DND-41 (cell line): ENCODE measurements around the gene ADAMTSL4.

ENCODE experiments used
- ATAC-seq: fragments of 200-7000 bp; cut with Tn5 transposase; 3 replicates; pipeline ENCODE4 v1.9.1; 2021; ENCODE audit warnings: low read depth; ENCODE audit not compliant: insufficient read depth
- DNase-seq: peaks from one replicate; pipeline ENCODE4 v3.0.0-alpha.2; 2020
- H2AFZ ChIP-seq: 2 replicates; pipeline ENCODE4 v1.6.0; 2012; ENCODE audit warnings: low read depth, low read length
- H3K27ac ChIP-seq: 2 replicates; pipeline ENCODE4 v1.5.1; 2012; ENCODE audit warnings: low read length, inconsistent platforms
- H3K27me3 ChIP-seq: fragments of 200-600 bp; sonication (generic); 2 replicates; pipeline ENCODE4 v1.6.0; 2012; ENCODE audit warnings: low read length, mild to moderate bottlenecking, inconsistent platforms; ENCODE audit not compliant: insufficient read depth, poor library complexity
- H3K36me3 ChIP-seq: 2 replicates; pipeline ENCODE4 v1.5.1; 2012; ENCODE audit warnings: low read length, inconsistent platforms; ENCODE audit not compliant: insufficient read depth
- H3K4me1 ChIP-seq: 2 replicates; pipeline ENCODE4 v1.5.1; 2012; ENCODE audit warnings: mild to moderate bottlenecking, low read length; ENCODE audit not compliant: insufficient read depth
- H3K4me2 ChIP-seq: 2 replicates; pipeline ENCODE4 v1.6.0; 2012; ENCODE audit warnings: mild to moderate bottlenecking, moderate library complexity, low read length, inconsistent platforms; ENCODE audit not compliant: insufficient read depth
- H3K4me3 ChIP-seq, 2 experiments: fragments of 200-600 bp in 1 of 2; shearing (Covaris generic) in 1 of 2; 2 replicates each; pipeline ENCODE4 v1.5.1; 2012 to 2016; ENCODE audit warnings: inconsistent platforms in 2 of 2, low read length in 2 of 2, mild to moderate bottlenecking in 2 of 2, low read depth in 1 of 2, moderate library complexity in 1 of 2
- H3K79me2 ChIP-seq: 2 replicates; pipeline ENCODE4 v1.6.0; 2012; ENCODE audit warnings: low read length, inconsistent platforms; ENCODE audit not compliant: insufficient read depth
- H3K9ac ChIP-seq: 2 replicates; pipeline ENCODE4 v1.6.0; 2012; ENCODE audit warnings: low read depth, mild to moderate bottlenecking, inconsistent platforms, low read length, moderate library complexity
- H3K9me3 ChIP-seq: 2 replicates; pipeline ENCODE4 v1.5.1; 2012; ENCODE audit warnings: low read length, moderate library complexity, mild to moderate bottlenecking, inconsistent platforms; ENCODE audit not compliant: insufficient read depth, severe bottlenecking
- H4K20me1 ChIP-seq: 2 replicates; pipeline ENCODE4 v1.6.0; 2012; ENCODE audit warnings: low read length; ENCODE audit not compliant: insufficient read depth
- CTCF ChIP-seq: IDR thresholded peaks from 2 replicates; pipeline ENCODE4 v1.5.1; 2012; ENCODE audit warnings: borderline replicate concordance, low read length, moderate library complexity, mild to moderate bottlenecking; ENCODE audit not compliant: poor library complexity, severe bottlenecking; ENCODE audit errors: extremely low read depth
- EZH2 ChIP-seq: IDR thresholded peaks from 3 replicates; pipeline ENCODE4 v1.6.1; 2012; ENCODE audit warnings: borderline replicate concordance, low read depth, mild to moderate bottlenecking, moderate library complexity, low read length, inconsistent platforms; ENCODE audit not compliant: severe bottlenecking

The ADAMTSL4 gene

GRCh38 chr1:150558303-150558704 is 9.1 kb downstream of the ADAMTSL4 start:
- H3K79me2 ChIP-seq: peaks cover 12% of the 10 kb centered on the region
- no peak overlapping the region for H2AFZ ChIP-seq
- no peak overlapping the region for H3K4me2 ChIP-seq
- no peaks in the 10 kb centered on the region for H4K20me1 ChIP-seq
- ATAC-seq (no peak), DNase-seq (no peak)
- H3K4me1 ChIP-seq: peaks cover 29% of the 10 kb centered on the region
- no peaks in the 10 kb centered on the region for H3K36me3 ChIP-seq
- H3K27ac ChIP-seq: no peak overlapping the region
- no peak for TF ChIP-seq CTCF
- no peak for TF ChIP-seq EZH2
- no peak overlapping the region for H3K9ac ChIP-seq
- H3K4me3 ChIP-seq: no peak overlapping the region
- no peaks in the 10 kb centered on the region for H3K27me3 ChIP-seq
- no peaks in the 10 kb centered on the region for H3K9me3 ChIP-seq

GRCh38 chr1:150558761-150559655 is 9.8 kb downstream of the ADAMTSL4 start:
- H4K20me1 ChIP-seq: no peaks in the 10 kb centered on the region
- no peak overlapping the region for H3K9ac ChIP-seq
- H3K9me3 ChIP-seq: no peaks in the 10 kb centered on the region
- peaks cover 12% of the 10 kb centered on the region for H3K79me2 ChIP-seq
- peaks cover 34% of the 10 kb centered on the region for H3K4me1 ChIP-seq
- H3K4me2 ChIP-seq: no peak overlapping the region
- H3K27me3 ChIP-seq: no peaks in the 10 kb centered on the region
- no peak overlapping the region for H3K4me3 ChIP-seq
- no peak for DNase-seq
- no peaks in the 10 kb centered on the region for H3K36me3 ChIP-seq
- no peak for ATAC-seq
- no peak overlapping the region for H2AFZ ChIP-seq
- no peak overlapping the region for H3K27ac ChIP-seq
- TF ChIP-seq CTCF (no peak), EZH2 (no peak)

- Histone ChIP-seq H3K27me3 (no peaks in the 10 kb centered on the region), H2AFZ (no peak overlapping the region), H3K4me1 (peaks cover 34% of the 10 kb centered on the region), H3K4me2 (no peak overlapping the region), H3K27ac (no peak overlapping the region), H4K20me1 (no peaks in the 10 kb centered on the region), H3K9me3 (no peaks in the 10 kb centered on the region), H3K4me3 (no peak overlapping the region), H3K36me3 (no peaks in the 10 kb centered on the region), H3K79me2 (peaks cover 12% of the 10 kb centered on the region), H3K9ac (no peak overlapping the region)
- ATAC-seq (no peak), DNase-seq (no peak)
- TF ChIP-seq EZH2 (no peak), CTCF (no peak)
Observed at GRCh38 chr1:150559656-150560010, 10.4 kb downstream of the ADAMTSL4 start.
